Measurements from ENCODE around the gene KRTAP10-1. TPM values are rescaled to one million over a fixed set of nuclear protein-coding genes. Genes with fewer than 3 reads are reported as not detected.

KRTAP10-1 gene
- total RNA-seq, 2 donors from 2014 or later: not detected

DNA sequence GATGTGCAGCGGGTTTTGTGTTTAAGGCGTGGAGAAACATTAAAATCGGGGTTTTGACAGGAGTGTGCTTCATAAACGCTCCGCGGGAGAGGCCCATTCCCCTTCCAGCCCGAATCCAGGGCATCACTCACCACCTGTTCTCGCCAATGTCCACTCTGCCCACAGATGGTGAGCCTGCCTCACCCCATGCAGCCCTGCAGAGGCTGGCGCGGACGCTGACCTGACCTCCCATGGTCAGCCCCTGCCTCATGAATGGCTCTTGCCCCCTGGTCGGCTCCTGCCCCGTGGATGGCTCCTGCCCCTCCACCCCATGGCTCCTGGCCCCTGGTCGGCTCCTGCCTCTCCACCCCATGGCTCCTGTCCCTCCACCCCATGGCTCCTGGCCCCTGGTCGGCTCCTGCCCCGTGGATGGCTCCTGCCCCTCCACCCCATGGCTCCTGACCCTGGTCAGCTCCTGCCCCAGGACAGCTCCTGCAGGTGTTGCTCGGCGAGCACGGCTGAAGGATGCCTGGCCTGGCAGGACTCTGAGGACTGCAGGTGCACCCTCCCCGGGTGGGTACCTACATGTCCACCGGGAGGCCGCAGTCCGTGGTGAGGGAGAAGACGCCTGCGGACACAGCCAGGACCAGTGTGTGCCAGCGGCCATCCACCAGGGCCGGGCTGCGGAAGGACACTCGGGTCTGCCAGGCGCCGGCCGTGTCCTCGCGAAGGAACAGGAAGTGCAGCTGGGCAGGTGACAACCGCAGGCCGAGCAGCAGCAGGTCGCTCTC, 6.7 kb downstream of the KRTAP10-1 start:
- Histone ChIP-seq H3K4me1 (no peaks in the 10 kb centered on the region), H3K9me3 (no peaks in the 10 kb centered on the region), H3K9ac (ENCODE audit: low read depth in 2 of 2, low read length in 2 of 2) (no peak overlapping the region), H3K36me3 (no peaks in the 10 kb centered on the region), H3K27ac (no peak overlapping the region), H3K4me3 (no peak overlapping the region), H3K27me3 (no peaks in the 10 kb centered on the region)
- TF ChIP-seq, protein P1, sequence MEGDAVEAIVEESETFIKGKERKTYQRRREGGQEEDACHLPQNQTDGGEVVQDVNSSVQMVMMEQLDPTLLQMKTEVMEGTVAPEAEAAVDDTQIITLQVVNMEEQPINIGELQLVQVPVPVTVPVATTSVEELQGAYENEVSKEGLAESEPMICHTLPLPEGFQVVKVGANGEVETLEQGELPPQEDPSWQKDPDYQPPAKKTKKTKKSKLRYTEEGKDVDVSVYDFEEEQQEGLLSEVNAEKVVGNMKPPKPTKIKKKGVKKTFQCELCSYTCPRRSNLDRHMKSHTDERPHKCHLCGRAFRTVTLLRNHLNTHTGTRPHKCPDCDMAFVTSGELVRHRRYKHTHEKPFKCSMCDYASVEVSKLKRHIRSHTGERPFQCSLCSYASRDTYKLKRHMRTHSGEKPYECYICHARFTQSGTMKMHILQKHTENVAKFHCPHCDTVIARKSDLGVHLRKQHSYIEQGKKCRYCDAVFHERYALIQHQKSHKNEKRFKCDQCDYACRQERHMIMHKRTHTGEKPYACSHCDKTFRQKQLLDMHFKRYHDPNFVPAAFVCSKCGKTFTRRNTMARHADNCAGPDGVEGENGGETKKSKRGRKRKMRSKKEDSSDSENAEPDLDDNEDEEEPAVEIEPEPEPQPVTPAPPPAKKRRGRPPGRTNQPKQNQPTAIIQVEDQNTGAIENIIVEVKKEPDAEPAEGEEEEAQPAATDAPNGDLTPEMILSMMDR (IDR thresholded peaks at IDR 0.05): no peak
- intact Hi-C loops (cut with DNase I): no loop called here
- no peak for DNase-seq

DNA sequence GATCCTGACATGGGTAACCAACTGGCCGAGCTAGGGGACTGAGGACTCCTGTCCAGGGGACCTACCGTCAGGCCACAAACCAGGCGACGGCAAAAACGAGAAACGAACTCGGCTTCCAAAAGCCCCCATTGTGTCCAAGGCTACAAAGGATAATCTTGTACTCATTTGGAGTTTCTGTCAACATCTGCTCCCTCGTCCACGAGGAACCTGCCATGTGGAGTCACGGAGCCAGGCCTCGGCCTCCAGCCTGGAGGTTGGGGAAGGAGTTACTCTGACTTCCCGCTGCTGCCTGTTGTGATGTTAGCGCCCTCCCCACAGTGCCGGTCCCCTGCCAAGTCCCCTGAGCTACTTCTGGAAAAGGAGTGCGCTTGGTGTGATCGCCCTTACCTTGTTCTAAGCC, 7.3 kb downstream of the KRTAP10-1 start:
- TF ChIP-seq, protein P1 (IDR thresholded peaks at IDR 0.05): no peak
- no peak overlapping the region for H3K9ac ChIP-seq (ENCODE audit: low read depth in 2 of 2, low read length in 2 of 2)
- H3K9me3 ChIP-seq: no peaks in the 10 kb centered on the region
- no peaks in the 10 kb centered on the region for H3K4me1 ChIP-seq
- H3K4me3 ChIP-seq: no peak overlapping the region
- H3K27me3 ChIP-seq: no peaks in the 10 kb centered on the region
- no peak overlapping the region for H3K27ac ChIP-seq
- no peak for DNase-seq
- intact Hi-C loops (cut with DNase I): no loop called here
- no peaks in the 10 kb centered on the region for H3K36me3 ChIP-seq

DNA sequence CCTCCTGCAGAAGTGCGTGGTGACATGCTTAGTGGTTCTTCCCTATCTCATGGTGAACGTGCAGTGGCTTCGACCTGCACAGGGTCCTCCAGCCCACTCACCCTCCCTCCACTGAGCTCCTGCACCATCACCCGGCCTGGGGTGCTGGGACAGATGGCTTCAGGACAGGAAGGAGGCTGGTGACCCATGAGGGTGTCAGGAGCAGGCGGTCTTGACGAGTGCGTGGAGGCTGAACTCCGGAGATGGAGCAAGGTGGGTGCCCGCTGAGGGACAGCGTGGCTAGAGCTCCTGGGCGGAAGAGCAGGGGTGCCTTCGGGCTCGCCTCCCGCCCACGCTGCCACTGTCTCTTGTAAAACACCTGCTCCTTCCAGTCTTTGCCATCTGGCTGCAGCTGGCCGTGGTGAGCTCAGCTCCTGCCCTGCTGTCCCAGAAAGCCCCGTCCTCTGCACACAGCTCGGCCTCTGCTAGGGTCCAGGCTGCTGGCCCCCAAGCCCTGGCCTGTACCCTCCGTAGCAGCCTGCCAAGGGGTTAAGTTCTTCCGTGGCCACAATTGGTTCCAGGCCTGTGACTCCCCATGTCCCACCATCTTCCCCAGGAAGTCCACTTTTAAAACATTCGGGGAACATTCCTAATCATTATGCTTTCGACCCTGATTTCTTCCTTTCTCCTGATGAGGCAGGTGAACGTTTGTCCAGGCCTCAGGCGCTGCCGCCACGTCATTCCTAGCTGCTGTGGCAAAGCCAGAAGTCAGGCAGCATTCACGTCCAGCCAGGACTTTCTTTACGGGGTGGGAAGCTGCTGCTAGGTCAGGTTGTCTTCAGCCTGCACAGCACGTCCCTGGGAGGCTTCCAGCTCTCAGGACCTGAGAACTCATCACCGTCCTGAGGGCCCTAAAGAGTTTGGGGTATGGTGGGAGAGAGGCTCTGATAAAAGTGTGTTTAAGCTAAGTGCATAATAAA, 8.1 kb downstream of the KRTAP10-1 start:
- Histone ChIP-seq H3K4me1 (no peaks in the 10 kb centered on the region), H3K27me3 (no peaks in the 10 kb centered on the region), H3K9me3 (no peaks in the 10 kb centered on the region), H3K4me3 (no peak overlapping the region), H3K27ac (no peak overlapping the region), H3K36me3 (no peaks in the 10 kb centered on the region), H3K9ac (ENCODE audit: low read depth in 2 of 2, low read length in 2 of 2) (no peak overlapping the region)
- DNase-seq: no peak
- intact Hi-C loops (cut with DNase I): no loop called here
- TF ChIP-seq, protein P1 (IDR thresholded peaks at IDR 0.05): no peak

DNA sequence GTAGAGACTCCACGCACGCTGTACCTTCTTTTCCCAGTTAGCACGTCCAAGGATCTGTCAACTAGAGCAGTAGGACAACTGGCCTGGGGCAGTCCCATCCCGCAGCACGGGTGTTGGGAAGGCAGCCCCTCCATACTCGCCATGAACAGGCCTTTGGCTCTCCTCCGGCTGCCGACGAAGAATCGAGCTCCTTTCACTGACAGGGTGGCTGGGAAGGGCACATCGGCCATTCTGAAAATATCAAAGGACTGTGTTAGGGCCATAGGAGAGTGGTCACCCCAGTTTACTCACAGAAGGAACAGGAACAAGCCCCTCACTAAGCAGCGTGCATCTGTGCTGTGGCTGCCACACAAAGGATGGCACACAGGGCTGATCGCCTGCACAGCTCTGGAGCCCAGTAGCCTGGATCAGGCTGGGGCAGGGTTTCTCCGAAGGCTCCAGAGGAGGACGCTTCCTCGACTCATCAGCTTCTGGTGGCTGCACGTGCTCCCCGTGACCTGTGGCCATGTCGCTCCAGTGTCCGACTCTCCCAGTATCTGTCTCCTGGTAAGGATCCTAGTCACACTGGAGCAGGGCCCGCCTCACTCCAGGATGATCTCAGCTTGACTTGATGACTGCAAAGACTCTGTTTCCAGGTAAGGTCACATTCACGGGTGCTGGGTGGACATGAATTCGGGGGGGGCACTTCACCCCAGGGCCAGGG, 8.9 kb downstream of the KRTAP10-1 start:
- intact Hi-C loops (cut with DNase I): no loop called here
- TF ChIP-seq, protein P1 (IDR thresholded peaks at IDR 0.05): no peak
- Histone ChIP-seq H3K4me1 (no peaks in the 10 kb centered on the region), H3K9me3 (no peaks in the 10 kb centered on the region), H3K27me3 (no peaks in the 10 kb centered on the region), H3K9ac (ENCODE audit: low read depth in 2 of 2, low read length in 2 of 2) (no peak overlapping the region), H3K27ac (no peak overlapping the region), H3K4me3 (no peak overlapping the region), H3K36me3 (no peaks in the 10 kb centered on the region)
- no peak for DNase-seq

DNA sequence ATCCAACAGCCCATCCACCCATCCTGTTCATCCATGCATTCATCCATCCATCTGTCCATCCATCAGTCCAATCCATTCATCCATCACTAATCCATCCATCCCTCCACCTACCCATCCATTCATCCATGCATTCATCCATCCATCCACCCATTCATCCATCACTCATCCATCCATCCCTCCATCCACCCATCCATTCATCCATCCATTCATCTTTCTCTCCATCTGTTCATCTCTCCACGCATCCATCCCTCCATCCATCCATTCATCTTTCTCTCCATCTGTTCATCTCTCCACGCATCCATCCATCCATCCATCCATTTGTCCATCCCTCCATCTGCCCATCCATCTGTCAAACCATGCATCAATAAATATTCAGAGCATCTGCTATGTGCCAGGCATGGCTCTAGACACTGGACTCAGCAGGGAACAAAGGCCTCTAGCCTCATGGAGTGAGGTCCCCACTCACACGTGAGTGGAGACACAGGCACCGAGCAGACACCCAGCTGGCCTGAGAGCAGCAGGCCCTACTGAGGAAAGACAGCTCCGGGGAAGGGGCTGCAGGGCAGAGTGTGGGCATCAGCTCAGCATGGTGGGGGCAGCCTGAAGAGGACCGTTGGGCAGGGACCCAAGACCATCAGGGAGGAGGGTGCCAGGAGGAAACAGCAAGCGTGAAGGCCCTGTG, 9.6 kb downstream of the KRTAP10-1 start:
- no peaks in the 10 kb centered on the region for H3K36me3 ChIP-seq
- intact Hi-C loops (cut with DNase I): no loop called here
- DNase-seq: no peak
- no peaks in the 10 kb centered on the region for H3K4me1 ChIP-seq
- no peak overlapping the region for H3K9ac ChIP-seq (ENCODE audit: low read depth in 2 of 2, low read length in 2 of 2)
- no peak overlapping the region for H3K27ac ChIP-seq
- H3K27me3 ChIP-seq: no peaks in the 10 kb centered on the region
- TF ChIP-seq, protein P1 (IDR thresholded peaks at IDR 0.05): no peak
- H3K4me3 ChIP-seq: no peak overlapping the region
- no peaks in the 10 kb centered on the region for H3K9me3 ChIP-seq

Measured in colonic mucosa (tissue), 4 donors.